ENCODE measurements around the gene PHLDA2. TPM values are rescaled to one million over a fixed set of nuclear protein-coding genes. Genes with fewer than 3 reads are reported as not detected.

The PHLDA2 gene
- total and polyA plus RNA-seq, 2 experiments from 2014 or later, result 3.8 to 16.5 TPM

- peaks cover 10% of the 10 kb centered on the region; the same call in 1 of the 2 replicates for H3K4me1 ChIP-seq (ENCODE audit: insufficient read depth)
- no peaks in the 10 kb centered on the region for H3K79me2 ChIP-seq (replicated peaks; ENCODE audit: insufficient read depth)
- H3K36me3 ChIP-seq (ENCODE audit: insufficient read depth), result no peaks in the 10 kb centered on the region
- Mint-ChIP-seq H3K4me3 (peak overlapping the region; percentile 81), H3K36me3 (ENCODE audit: low read depth) (no peaks in the 10 kb centered on the region; the same call in 2 of the 3 replicates), H3K27me3 (ENCODE audit: insufficient read depth, low read depth, poor library complexity) (peaks cover 47% of the 10 kb centered on the region), H3K27ac (no peak overlapping the region), H3K9me3 (peaks cover 4% of the 10 kb centered on the region; the same call in 1 of the 3 replicates), H3K4me1 (peaks cover 13% of the 10 kb centered on the region; the same call in 1 of the 3 replicates)
- H3F3A ChIP-seq (replicated peaks; ENCODE audit: low read depth), result peaks cover 6% of the 10 kb centered on the region; the same call in 1 of the 2 replicates
- TF ChIP-seq EZH2 (IDR thresholded peaks at IDR 0.05; ENCODE audit: low read depth, unreplicated experiment), result no peak
- no peak for TF ChIP-seq JUNB (IDR thresholded peaks at IDR 0.05; ENCODE audit: unreplicated experiment)
- no peak for TF ChIP-seq ZNF331 (CRISPR knock-in tag; IDR thresholded peaks at IDR 0.05; ENCODE audit: low read depth)
- TF ChIP-seq NANOG (IDR thresholded peaks at IDR 0.05; ENCODE audit: borderline replicate concordance), result no peak
- no peak for TF ChIP-seq EZH2phosphoT487 (IDR thresholded peaks at IDR 0.05; ENCODE audit: unreplicated experiment)
- no peak for TF ChIP-seq STAT1 (IDR thresholded peaks at IDR 0.05; ENCODE audit: unreplicated experiment)
- no peak for TF ChIP-seq REST (IDR thresholded peaks at IDR 0.05; ENCODE audit: unreplicated experiment)
- no peak for TF ChIP-seq CREB1 (CRISPR knock-in tag; IDR thresholded peaks at IDR 0.05; ENCODE audit: low read depth)
- no peak for TF ChIP-seq CTCF (conservative IDR thresholded peaks at IDR 0.05; ENCODE audit: low read depth in 2 of 2)
- TF ChIP-seq, protein P1, sequence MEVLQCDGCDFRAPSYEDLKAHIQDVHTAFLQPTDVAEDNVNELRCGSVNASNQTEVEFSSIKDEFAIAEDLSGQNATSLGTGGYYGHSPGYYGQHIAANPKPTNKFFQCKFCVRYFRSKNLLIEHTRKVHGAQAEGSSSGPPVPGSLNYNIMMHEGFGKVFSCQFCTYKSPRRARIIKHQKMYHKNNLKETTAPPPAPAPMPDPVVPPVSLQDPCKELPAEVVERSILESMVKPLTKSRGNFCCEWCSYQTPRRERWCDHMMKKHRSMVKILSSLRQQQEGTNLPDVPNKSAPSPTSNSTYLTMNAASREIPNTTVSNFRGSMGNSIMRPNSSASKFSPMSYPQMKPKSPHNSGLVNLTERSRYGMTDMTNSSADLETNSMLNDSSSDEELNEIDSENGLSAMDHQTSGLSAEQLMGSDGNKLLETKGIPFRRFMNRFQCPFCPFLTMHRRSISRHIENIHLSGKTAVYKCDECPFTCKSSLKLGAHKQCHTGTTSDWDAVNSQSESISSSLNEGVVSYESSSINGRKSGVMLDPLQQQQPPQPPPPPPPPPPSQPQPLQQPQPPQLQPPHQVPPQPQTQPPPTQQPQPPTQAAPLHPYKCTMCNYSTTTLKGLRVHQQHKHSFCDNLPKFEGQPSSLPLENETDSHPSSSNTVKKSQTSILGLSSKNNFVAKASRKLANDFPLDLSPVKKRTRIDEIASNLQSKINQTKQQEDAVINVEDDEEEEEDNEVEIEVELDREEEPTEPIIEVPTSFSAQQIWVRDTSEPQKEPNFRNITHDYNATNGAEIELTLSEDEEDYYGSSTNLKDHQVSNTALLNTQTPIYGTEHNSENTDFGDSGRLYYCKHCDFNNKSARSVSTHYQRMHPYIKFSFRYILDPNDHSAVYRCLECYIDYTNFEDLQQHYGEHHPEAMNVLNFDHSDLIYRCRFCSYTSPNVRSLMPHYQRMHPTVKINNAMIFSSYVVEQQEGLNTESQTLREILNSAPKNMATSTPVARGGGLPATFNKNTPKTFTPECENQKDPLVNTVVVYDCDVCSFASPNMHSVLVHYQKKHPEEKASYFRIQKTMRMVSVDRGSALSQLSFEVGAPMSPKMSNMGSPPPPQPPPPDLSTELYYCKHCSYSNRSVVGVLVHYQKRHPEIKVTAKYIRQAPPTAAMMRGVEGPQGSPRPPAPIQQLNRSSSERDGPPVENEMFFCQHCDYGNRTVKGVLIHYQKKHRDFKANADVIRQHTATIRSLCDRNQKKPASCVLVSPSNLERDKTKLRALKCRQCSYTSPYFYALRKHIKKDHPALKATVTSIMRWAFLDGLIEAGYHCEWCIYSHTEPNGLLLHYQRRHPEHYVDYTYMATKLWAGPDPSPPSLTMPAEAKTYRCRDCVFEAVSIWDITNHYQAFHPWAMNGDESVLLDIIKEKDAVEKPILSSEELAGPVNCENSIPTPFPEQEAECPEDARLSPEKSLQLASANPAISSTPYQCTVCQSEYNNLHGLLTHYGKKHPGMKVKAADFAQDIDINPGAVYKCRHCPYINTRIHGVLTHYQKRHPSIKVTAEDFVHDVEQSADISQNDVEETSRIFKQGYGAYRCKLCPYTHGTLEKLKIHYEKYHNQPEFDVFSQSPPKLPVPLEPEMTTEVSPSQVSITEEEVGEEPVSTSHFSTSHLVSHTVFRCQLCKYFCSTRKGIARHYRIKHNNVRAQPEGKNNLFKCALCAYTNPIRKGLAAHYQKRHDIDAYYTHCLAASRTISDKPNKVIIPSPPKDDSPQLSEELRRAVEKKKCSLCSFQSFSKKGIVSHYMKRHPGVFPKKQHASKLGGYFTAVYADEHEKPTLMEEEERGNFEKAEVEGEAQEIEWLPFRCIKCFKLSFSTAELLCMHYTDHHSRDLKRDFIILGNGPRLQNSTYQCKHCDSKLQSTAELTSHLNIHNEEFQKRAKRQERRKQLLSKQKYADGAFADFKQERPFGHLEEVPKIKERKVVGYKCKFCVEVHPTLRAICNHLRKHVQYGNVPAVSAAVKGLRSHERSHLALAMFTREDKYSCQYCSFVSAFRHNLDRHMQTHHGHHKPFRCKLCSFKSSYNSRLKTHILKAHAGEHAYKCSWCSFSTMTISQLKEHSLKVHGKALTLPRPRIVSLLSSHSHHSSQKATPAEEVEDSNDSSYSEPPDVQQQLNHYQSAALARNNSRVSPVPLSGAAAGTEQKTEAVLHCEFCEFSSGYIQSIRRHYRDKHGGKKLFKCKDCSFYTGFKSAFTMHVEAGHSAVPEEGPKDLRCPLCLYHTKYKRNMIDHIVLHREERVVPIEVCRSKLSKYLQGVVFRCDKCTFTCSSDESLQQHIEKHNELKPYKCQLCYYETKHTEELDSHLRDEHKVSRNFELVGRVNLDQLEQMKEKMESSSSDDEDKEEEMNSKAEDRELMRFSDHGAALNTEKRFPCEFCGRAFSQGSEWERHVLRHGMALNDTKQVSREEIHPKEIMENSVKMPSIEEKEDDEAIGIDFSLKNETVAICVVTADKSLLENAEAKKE (CRISPR knock-in tag; IDR thresholded peaks at IDR 0.05), result no peak
- no peak for TF ChIP-seq ETS1 (IDR thresholded peaks at IDR 0.05)
- TF ChIP-seq POLR2AphosphoS5 (IDR thresholded peaks at IDR 0.05; ENCODE audit: low read depth), result no peak
- no peak for TF ChIP-seq ZNF114 (CRISPR knock-in tag; IDR thresholded peaks at IDR 0.05)
- no peaks in the 10 kb centered on the region for H3K9me2 ChIP-seq (ENCODE audit: insufficient read depth)
- 0 out of 2 replicates have a peak, but pooled peaks cover 4% of the 10 kb centered on the region for H4K20me1 ChIP-seq (replicated peaks; ENCODE audit: insufficient read depth)
- no peak for ATAC-seq
- no peak for DNase-seq (ENCODE audit: low spot score)
- no peak overlapping the region for H3K4me2 ChIP-seq
- peaks cover 41% of the 10 kb centered on the region for H3K27me3 ChIP-seq (ENCODE audit: insufficient read depth)
- H2AFZ ChIP-seq, result no peak overlapping the region
- no peak overlapping the region for H3K27ac ChIP-seq (ENCODE audit: low read depth)
- H3K4me3 ChIP-seq, result no peak overlapping the region
These were observed 2.0 kb downstream of the PHLDA2 start for GRCh38 chr11:2927121-2927800.
